ENCODE results near the gene AGTRAP. TPM values are rescaled to one million over a fixed set of nuclear protein-coding genes. Genes with fewer than 3 reads are reported as not detected.

AGTRAP gene
- total RNA-seq, 4 donors from 2014 or later = 4.1 to 34.7 (median 31.2) TPM

GRCh38 chr1:11729498-11730428 is 6.2 kb upstream of the AGTRAP start:
- Histone ChIP-seq H3K9me3 (no peaks in the 10 kb centered on the region), H3K36me3 (no peaks in the 10 kb centered on the region), H3K4me3 (no peak overlapping the region), H3K4me1 (no peaks in the 10 kb centered on the region), H3K27me3 (no peaks in the 10 kb centered on the region), H3K27ac (no peak overlapping the region)
- no peak for DNase-seq
- TF ChIP-seq CTCF (IDR thresholded peaks at IDR 0.05) (no peak), POLR2A (IDR thresholded peaks at IDR 0.05) (no peak)
- intact Hi-C loops (cut with DNase I; ENCODE audit: low total_unique reads) = loop anchor here (10.0 kb wide), 1 partner anchor 75 kb away; the partner anchor contains the start of genes CLCN6 and MTHFR

- peak overlapping the region; percentile 67 to 76 for H3K27ac ChIP-seq
- H3K9me3 ChIP-seq = no peaks in the 10 kb centered on the region
- TF ChIP-seq CTCF (IDR thresholded peaks at IDR 0.05) (no peak), POLR2A (IDR thresholded peaks at IDR 0.05) (no peak)
- no peaks in the 10 kb centered on the region for H3K4me1 ChIP-seq
- H3K27me3 ChIP-seq = no peaks in the 10 kb centered on the region
- H3K4me3 ChIP-seq = no peak overlapping the region
- intact Hi-C loops (cut with DNase I; ENCODE audit: low total_unique reads) = loop anchor here (10.0 kb wide), 1 partner anchor 74 kb away; the partner anchor contains the start of genes CLCN6 and MTHFR
- H3K36me3 ChIP-seq = no peaks in the 10 kb centered on the region
- DNase-seq = peak in 1 of 2 donors; percentile 42
These were observed 5.5 kb upstream of the AGTRAP start for GRCh38 chr1:11730429-11730891.

GRCh38 chr1:11731691-11732283 is 4.1 kb upstream of the AGTRAP start:
- intact Hi-C loops (cut with DNase I; ENCODE audit: low total_unique reads) = loop anchor here (10.0 kb wide), 1 partner anchor 73 kb away; the partner anchor contains the start of genes CLCN6 and MTHFR
- H3K9me3 ChIP-seq = no peaks in the 10 kb centered on the region
- H3K4me1 ChIP-seq = no peaks in the 10 kb centered on the region
- TF ChIP-seq CTCF (IDR thresholded peaks at IDR 0.05) (no peak), POLR2A (IDR thresholded peaks at IDR 0.05) (no peak)
- no peaks in the 10 kb centered on the region for H3K27me3 ChIP-seq
- no peaks in the 10 kb centered on the region for H3K36me3 ChIP-seq
- peak overlapping the region; percentile 67 to 76 for H3K27ac ChIP-seq
- H3K4me3 ChIP-seq = peak overlapping the region; percentile 16 to 39
- peak; percentile 77 to 78 for DNase-seq

GRCh38 chr1:11733306-11733705 is 2.6 kb upstream of the AGTRAP start:
- no peak for TF ChIP-seq POLR2A (IDR thresholded peaks at IDR 0.05)
- TF ChIP-seq CTCF (IDR thresholded peaks at IDR 0.05) = no peak
- Histone ChIP-seq H3K4me1 (no peaks in the 10 kb centered on the region), H3K27ac (no peak overlapping the region), H3K4me3 (no peak overlapping the region), H3K36me3 (no peaks in the 10 kb centered on the region), H3K27me3 (no peaks in the 10 kb centered on the region), H3K9me3 (no peaks in the 10 kb centered on the region)
- intact Hi-C loops (cut with DNase I; ENCODE audit: low total_unique reads) = loop anchor here (10.0 kb wide), 1 partner anchor 71 kb away; the partner anchor contains the start of genes CLCN6 and MTHFR
- DNase-seq = no peak

All from uterus (tissue), 4 donors.